GM12891 (cell line): ENCODE data around the gene RBBP4.

Experiments
- POLR2A ChIP-seq: IDR thresholded peaks from 2 replicates; pipeline ENCODE4 v1.6.1; 2011; ENCODE audit warnings: low read depth, low read length, control low read depth
- TAF1 ChIP-seq: IDR thresholded peaks from 2 replicates; pipeline ENCODE4 v1.6.1; 2011; ENCODE audit warnings: low read depth, low read length, control low read depth

DNA sequence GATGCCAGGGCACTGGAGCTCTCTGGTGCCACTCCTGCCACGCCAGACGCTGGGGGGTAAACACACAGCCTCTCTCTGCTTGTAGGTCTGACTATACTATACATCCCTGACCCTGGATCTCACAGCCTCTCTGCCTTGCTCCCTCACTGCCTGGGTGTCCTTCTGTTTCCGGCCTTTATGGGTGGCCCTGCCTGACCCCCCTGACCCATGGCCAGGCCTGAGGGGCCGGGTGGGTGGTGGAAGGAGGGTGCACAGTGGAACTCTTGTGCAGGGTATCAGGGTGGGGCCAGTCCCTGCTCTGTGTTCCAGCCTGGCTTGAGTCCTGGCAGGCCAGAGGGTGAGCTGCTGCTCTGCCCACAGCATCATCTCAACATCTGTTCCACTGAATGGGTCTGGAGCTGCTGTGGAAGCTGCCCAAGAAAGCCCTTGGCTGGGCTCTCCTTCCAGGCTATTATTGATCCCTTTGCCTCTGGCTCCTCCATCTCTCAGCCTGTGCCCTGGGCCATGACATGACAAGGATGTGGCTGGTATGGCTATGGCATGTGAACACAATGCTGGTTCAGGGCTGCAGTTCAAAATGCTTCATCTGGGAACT is 68.8 kb downstream of the RBBP4 start:
- no peak for TF ChIP-seq POLR2A
- no peak for TF ChIP-seq TAF1
